ENCODE data around the gene HOXD11. TPM values are rescaled to one million over a fixed set of nuclear protein-coding genes. Genes with fewer than 3 reads are reported as not detected.

HOXD11 gene
- total RNA-seq, 1 experiment from 2014 or later: not detected

DNA sequence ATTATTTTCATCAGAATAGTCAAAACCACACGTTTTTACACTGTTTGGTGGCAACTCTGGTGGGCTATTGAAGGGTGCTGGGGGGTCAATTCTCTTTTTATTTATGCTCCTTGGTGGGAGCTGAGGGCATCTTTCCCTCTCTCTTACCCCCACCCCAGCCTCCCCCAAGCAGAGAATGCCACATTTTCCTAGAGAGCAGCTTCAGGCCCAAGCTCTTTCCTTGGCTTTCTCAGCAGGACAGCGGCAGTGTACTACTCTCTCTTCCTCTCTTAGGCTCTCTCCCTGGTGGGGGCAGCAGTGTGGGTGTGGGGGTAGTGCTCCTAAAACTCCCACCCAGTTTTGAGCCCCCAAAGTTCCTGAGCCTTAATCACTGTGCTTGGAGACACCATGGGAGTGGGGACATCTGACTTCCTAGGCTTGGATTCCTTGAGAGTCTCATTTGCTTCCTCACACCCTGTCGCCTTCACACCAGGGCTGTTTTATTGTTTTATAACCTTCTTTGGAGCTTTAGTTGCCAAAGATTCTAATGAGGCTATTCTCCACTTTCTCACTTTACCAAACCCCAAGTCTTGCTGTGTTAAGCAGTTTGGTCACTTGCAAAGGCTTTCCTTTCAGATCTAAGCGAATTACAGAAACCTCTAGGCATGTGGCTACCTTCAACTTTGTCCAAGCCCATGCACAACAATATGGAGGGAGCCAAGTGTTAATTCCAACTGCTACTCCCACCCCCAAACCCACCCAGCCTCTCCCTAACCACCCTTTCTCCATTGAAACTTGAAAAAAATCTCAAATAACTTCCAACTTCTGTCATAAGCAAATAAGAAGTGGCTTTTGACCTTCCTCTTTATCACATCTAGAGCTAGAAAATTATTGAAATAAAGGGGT, 38.2 kb downstream of the HOXD11 start:
- ChIA-PET POLR2A (no interaction called here), CTCF (interaction anchor here (1.2 to 1.4 kb wide), 2 partner anchors 310 to 509 kb away, joined by 3 to 5 read pairs; no protein-coding TSS in a partner anchor)
- ATAC-seq (no peak), DNase-seq (ENCODE audit: low spot score) (no peak)
- H3K4me1 Mint-ChIP-seq: peaks cover 15% of the 10 kb centered on the region
- TF ChIP-seq ZNF671 (CRISPR knock-in tag; IDR thresholded peaks at IDR 0.05) (no peak), CBFB (CRISPR knock-in tag; IDR thresholded peaks at IDR 0.05; ENCODE audit: low read depth) (no peak), ATF1 (CRISPR knock-in tag; IDR thresholded peaks at IDR 0.05) (no peak), OVOL2 (CRISPR knock-in tag; IDR thresholded peaks at IDR 0.05; ENCODE audit: borderline replicate concordance) (no peak), FOXK1 (CRISPR knock-in tag; IDR thresholded peaks at IDR 0.05) (no peak), SMAD3 (CRISPR knock-in tag; IDR thresholded peaks at IDR 0.05; ENCODE audit: borderline replicate concordance) (no peak), TCF7 (CRISPR knock-in tag; IDR thresholded peaks at IDR 0.05; ENCODE audit: low read depth) (no peak), FOXJ3 (CRISPR knock-in tag; IDR thresholded peaks at IDR 0.05; ENCODE audit: borderline replicate concordance) (no peak)
- TF ChIP-seq, protein P1, sequence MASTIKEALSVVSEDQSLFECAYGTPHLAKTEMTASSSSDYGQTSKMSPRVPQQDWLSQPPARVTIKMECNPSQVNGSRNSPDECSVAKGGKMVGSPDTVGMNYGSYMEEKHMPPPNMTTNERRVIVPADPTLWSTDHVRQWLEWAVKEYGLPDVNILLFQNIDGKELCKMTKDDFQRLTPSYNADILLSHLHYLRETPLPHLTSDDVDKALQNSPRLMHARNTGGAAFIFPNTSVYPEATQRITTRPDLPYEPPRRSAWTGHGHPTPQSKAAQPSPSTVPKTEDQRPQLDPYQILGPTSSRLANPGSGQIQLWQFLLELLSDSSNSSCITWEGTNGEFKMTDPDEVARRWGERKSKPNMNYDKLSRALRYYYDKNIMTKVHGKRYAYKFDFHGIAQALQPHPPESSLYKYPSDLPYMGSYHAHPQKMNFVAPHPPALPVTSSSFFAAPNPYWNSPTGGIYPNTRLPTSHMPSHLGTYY (CRISPR knock-in tag; IDR thresholded peaks at IDR 0.05): no peak
- TF ChIP-seq, protein P2, sequence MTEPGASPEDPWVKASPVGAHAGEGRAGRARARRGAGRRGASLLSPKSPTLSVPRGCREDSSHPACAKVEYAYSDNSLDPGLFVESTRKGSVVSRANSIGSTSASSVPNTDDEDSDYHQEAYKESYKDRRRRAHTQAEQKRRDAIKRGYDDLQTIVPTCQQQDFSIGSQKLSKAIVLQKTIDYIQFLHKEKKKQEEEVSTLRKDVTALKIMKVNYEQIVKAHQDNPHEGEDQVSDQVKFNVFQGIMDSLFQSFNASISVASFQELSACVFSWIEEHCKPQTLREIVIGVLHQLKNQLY (CRISPR knock-in tag; IDR thresholded peaks at IDR 0.05): no peak
- TF ChIP-seq, protein P3, sequence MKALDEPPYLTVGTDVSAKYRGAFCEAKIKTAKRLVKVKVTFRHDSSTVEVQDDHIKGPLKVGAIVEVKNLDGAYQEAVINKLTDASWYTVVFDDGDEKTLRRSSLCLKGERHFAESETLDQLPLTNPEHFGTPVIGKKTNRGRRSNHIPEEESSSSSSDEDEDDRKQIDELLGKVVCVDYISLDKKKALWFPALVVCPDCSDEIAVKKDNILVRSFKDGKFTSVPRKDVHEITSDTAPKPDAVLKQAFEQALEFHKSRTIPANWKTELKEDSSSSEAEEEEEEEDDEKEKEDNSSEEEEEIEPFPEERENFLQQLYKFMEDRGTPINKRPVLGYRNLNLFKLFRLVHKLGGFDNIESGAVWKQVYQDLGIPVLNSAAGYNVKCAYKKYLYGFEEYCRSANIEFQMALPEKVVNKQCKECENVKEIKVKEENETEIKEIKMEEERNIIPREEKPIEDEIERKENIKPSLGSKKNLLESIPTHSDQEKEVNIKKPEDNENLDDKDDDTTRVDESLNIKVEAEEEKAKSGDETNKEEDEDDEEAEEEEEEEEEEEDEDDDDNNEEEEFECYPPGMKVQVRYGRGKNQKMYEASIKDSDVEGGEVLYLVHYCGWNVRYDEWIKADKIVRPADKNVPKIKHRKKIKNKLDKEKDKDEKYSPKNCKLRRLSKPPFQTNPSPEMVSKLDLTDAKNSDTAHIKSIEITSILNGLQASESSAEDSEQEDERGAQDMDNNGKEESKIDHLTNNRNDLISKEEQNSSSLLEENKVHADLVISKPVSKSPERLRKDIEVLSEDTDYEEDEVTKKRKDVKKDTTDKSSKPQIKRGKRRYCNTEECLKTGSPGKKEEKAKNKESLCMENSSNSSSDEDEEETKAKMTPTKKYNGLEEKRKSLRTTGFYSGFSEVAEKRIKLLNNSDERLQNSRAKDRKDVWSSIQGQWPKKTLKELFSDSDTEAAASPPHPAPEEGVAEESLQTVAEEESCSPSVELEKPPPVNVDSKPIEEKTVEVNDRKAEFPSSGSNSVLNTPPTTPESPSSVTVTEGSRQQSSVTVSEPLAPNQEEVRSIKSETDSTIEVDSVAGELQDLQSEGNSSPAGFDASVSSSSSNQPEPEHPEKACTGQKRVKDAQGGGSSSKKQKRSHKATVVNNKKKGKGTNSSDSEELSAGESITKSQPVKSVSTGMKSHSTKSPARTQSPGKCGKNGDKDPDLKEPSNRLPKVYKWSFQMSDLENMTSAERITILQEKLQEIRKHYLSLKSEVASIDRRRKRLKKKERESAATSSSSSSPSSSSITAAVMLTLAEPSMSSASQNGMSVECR (CRISPR knock-in tag; IDR thresholded peaks at IDR 0.05; ENCODE audit: borderline replicate concordance): no peak
- peaks cover 98% of the 10 kb centered on the region for H3K27me3 Mint-ChIP-seq (ENCODE audit: low read depth)
- no peak overlapping the region for H3K4me3 Mint-ChIP-seq
- no peaks in the 10 kb centered on the region for H3K36me3 Mint-ChIP-seq
- H3K27ac Mint-ChIP-seq: no peak overlapping the region
- no peaks in the 10 kb centered on the region for H3K9me3 Mint-ChIP-seq

DNA sequence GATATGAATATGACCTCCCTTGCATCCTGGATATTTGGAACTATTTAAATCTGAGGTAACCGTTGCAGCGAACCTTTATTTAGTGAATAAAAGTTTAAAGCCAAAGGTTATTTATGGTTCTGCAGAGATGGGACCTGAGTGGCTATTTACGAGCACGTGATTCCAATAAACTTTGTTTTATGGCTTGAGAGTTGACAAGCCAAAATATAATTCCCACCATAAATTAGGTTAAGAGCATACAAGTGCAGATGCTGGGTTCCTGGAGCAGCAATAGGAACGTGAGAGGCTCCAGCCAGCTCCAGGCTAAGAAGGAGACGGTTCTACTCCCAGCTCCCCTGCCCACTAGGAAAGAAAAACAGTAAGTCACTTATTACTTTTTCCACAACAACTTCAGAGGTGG, 39.0 kb downstream of the HOXD11 start:
- ChIA-PET CTCF (interaction anchor here (1.2 kb wide), 1 partner anchor 508 kb away, joined by 3 read pairs; no protein-coding TSS in a partner anchor), POLR2A (no interaction called here)
- no peak overlapping the region for H3K4me3 Mint-ChIP-seq
- no peak overlapping the region for H3K27ac Mint-ChIP-seq
- ATAC-seq: no peak
- no peak for DNase-seq (ENCODE audit: low spot score)
- H3K36me3 Mint-ChIP-seq: no peaks in the 10 kb centered on the region
- no peaks in the 10 kb centered on the region for H3K9me3 Mint-ChIP-seq
- H3K4me1 Mint-ChIP-seq: peaks cover 15% of the 10 kb centered on the region
- H3K27me3 Mint-ChIP-seq (ENCODE audit: low read depth): peaks cover 100% of the 10 kb centered on the region
- TF ChIP-seq, protein P4, sequence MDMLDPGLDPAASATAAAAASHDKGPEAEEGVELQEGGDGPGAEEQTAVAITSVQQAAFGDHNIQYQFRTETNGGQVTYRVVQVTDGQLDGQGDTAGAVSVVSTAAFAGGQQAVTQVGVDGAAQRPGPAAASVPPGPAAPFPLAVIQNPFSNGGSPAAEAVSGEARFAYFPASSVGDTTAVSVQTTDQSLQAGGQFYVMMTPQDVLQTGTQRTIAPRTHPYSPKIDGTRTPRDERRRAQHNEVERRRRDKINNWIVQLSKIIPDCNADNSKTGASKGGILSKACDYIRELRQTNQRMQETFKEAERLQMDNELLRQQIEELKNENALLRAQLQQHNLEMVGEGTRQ (CRISPR knock-in tag; IDR thresholded peaks at IDR 0.05): no peak
- TF ChIP-seq, protein P5, sequence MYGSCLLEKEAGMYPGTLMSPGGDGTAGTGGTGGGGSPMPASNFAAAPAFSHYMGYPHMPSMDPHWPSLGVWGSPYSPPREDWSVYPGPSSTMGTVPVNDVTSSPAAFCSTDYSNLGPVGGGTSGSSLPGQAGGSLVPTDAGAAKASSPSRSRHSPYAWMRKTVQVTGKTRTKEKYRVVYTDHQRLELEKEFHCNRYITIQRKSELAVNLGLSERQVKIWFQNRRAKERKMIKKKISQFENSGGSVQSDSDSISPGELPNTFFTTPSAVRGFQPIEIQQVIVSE (CRISPR knock-in tag; IDR thresholded peaks at IDR 0.05; ENCODE audit: borderline replicate concordance): no peak
- TF ChIP-seq ZNF121 (CRISPR knock-in tag; IDR thresholded peaks at IDR 0.05) (no peak), ZNF263 (CRISPR knock-in tag; IDR thresholded peaks at IDR 0.05; ENCODE audit: low read depth) (no peak), ZNF416 (CRISPR knock-in tag; IDR thresholded peaks at IDR 0.05) (no peak), SMAD4 (CRISPR knock-in tag; IDR thresholded peaks at IDR 0.05) (no peak)
- TF ChIP-seq, protein P6, sequence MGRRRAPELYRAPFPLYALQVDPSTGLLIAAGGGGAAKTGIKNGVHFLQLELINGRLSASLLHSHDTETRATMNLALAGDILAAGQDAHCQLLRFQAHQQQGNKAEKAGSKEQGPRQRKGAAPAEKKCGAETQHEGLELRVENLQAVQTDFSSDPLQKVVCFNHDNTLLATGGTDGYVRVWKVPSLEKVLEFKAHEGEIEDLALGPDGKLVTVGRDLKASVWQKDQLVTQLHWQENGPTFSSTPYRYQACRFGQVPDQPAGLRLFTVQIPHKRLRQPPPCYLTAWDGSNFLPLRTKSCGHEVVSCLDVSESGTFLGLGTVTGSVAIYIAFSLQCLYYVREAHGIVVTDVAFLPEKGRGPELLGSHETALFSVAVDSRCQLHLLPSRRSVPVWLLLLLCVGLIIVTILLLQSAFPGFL (CRISPR knock-in tag; IDR thresholded peaks at IDR 0.05; ENCODE audit: borderline replicate concordance): no peak
- TF ChIP-seq, protein P3 (CRISPR knock-in tag; IDR thresholded peaks at IDR 0.05; ENCODE audit: borderline replicate concordance): no peak

All from WTC11 (cell line).